H1 (cell line): Measurements from ENCODE around the gene CACNA1D. TPM values are rescaled to one million over a fixed set of nuclear protein-coding genes. Genes with fewer than 3 reads are reported as not detected.
A peak's percentile ranks its signal among the peaks of the same experiment; 100 is the strongest.

Source experiments
- CTCF ChIA-PET: fragments of 300-600 bp; sonication (Branson Sonifier 250); formaldehyde crosslinking; loops from one replicate; lab custom pipeline; 2021; ENCODE audit not compliant: partially characterized antibody; lab: Charles Lee
- POLR2A ChIA-PET: fragments of 300-600 bp; sonication (Branson Sonifier 250); formaldehyde crosslinking; loops from one replicate; lab custom pipeline; 2021; ENCODE audit warnings: inconsistent platforms; ENCODE audit not compliant: partially characterized antibody; lab: Charles Lee
- DNase-seq, 2 experiments: peaks; one replicate each; pipeline versions ENCODE4 v3.0.0 to v3.0.0-alpha.2; 2010 to 2022; ENCODE audit warnings: low spot score in 2 of 2, low read depth in 1 of 2, mixed read lengths in 1 of 2
- FAIRE-seq: peaks from 2 replicates; lab custom pipeline; 2011; peaks lifted over from hg19 to GRCh38; lab: Jason Lieb, UNC
- H2AFZ ChIP-seq: 2 replicates; pipeline ENCODE4 v1.8.1; 2012; ENCODE audit warnings: low read length, inconsistent platforms
- H2AK5ac ChIP-seq: 2 replicates; pipeline ENCODE4 v1.6.1; 2013; ENCODE audit warnings: low read depth, low read length
- H2BK120ac ChIP-seq: replicated peaks from 2 replicates; pipeline ENCODE3; 2013; ENCODE audit warnings: low read depth, low read length, inconsistent platforms
- H2BK12ac ChIP-seq: 2 replicates; pipeline ENCODE4 v1.6.1; 2013; ENCODE audit warnings: low read depth, low read length
- H2BK15ac ChIP-seq: 2 replicates; pipeline ENCODE4 v1.6.1; 2013; ENCODE audit warnings: low read length
- H2BK20ac ChIP-seq: 2 replicates; pipeline ENCODE4 v1.6.1; 2013; ENCODE audit warnings: low read length
- H2BK5ac ChIP-seq: 2 replicates; pipeline ENCODE4 v1.6.1; 2013; ENCODE audit warnings: low read depth, low read length
- H3K14ac ChIP-seq: 2 replicates; pipeline ENCODE4 v1.6.1; 2013; ENCODE audit warnings: inconsistent platforms; ENCODE audit not compliant: insufficient read length
- H3K18ac ChIP-seq: 2 replicates; pipeline ENCODE4 v1.6.1; 2013; ENCODE audit warnings: low read length; ENCODE audit errors: extremely low read depth
- H3K23ac ChIP-seq: 2 replicates; pipeline ENCODE4 v1.6.1; 2013; ENCODE audit warnings: inconsistent platforms; ENCODE audit not compliant: insufficient read length
- H3K23me2 ChIP-seq: 2 replicates; pipeline ENCODE4 v1.6.1; 2013; ENCODE audit warnings: low read depth, low read length
- H3K27ac ChIP-seq: 2 replicates; pipeline ENCODE4 v1.6.1; 2011; ENCODE audit warnings: low read depth, low read length, inconsistent platforms
- H3K27me3 ChIP-seq, 4 experiments: replicated peaks in 1 of 4; 1 replicate in 1 of 4; 2 replicates in 3 of 4; pipeline versions ENCODE4 v1.6.1 to v1.8.1; 2011 to 2013; ENCODE audit warnings: low read length in 3 of 4, mild to moderate bottlenecking in 3 of 4, inconsistent platforms in 2 of 4, mixed read lengths in 2 of 4, moderate library complexity in 1 of 4; ENCODE audit not compliant: control insufficient read depth in 3 of 4, insufficient read depth in 3 of 4; ENCODE audit errors: extremely low read depth in 1 of 4
- H3K36me3 ChIP-seq, 4 experiments: 2 replicates each; pipeline versions ENCODE4 v1.6.1 to v1.8.1; 2011 to 2013; ENCODE audit warnings: mild to moderate bottlenecking in 4 of 4, low read length in 3 of 4, moderate library complexity in 2 of 4, control low read depth in 1 of 4, inconsistent platforms in 1 of 4; ENCODE audit not compliant: insufficient read depth in 4 of 4, control insufficient read depth in 2 of 4
- H3K4ac ChIP-seq: replicated peaks from 2 replicates; pipeline ENCODE3; 2013; ENCODE audit warnings: low read length, low read depth, mixed read lengths, inconsistent platforms; ENCODE audit not compliant: insufficient read length
- H3K4me1 ChIP-seq, 4 experiments: replicated peaks in 1 of 4; 1 replicate in 1 of 4; 2 replicates in 3 of 4; pipeline versions ENCODE4 v1.6.1 to v1.8.1; 2011 to 2013; ENCODE audit warnings: low read length in 3 of 4, inconsistent platforms in 2 of 4, mixed read lengths in 1 of 4; ENCODE audit not compliant: insufficient read depth in 4 of 4, control insufficient read depth in 3 of 4
- H3K4me2 ChIP-seq, 2 experiments: 2 replicates each; pipeline versions ENCODE4 v1.6.1 to v1.8.1; 2011 to 2013; ENCODE audit warnings: low read depth in 2 of 2, low read length in 2 of 2, control low read depth in 1 of 2, inconsistent platforms in 1 of 2, mild to moderate bottlenecking in 1 of 2; ENCODE audit not compliant: insufficient read depth in 1 of 2
- H3K4me3 ChIP-seq, 4 experiments: fragments of 200-600, 300-600 bp in 1 of 4; sonication (generic), shearing (Covaris generic), sonication (Bioruptor Twin) in 1 of 4; 2 replicates each; pipeline versions ENCODE4 v1.5.1 to v1.8.1; 2011 to 2016; ENCODE audit warnings: low read length in 4 of 4, low read depth in 3 of 4, control low read depth in 2 of 4, inconsistent platforms in 2 of 4, mild to moderate bottlenecking in 2 of 4, mixed read lengths in 1 of 4, moderate library complexity in 1 of 4; ENCODE audit not compliant: insufficient read depth in 2 of 4; ENCODE audit errors: extremely low read depth in 1 of 4
- H3K56ac ChIP-seq: replicated peaks from 2 replicates; pipeline ENCODE3; 2013; ENCODE audit warnings: low read depth, mild to moderate bottlenecking, mixed read lengths, low read length, inconsistent platforms; ENCODE audit not compliant: insufficient read length
- H3K79me1 ChIP-seq: 2 replicates; pipeline ENCODE4 v1.6.1; 2013; ENCODE audit warnings: low read depth, low read length, control low read depth
- H3K79me2 ChIP-seq, 2 experiments: 2 replicates each; pipeline versions ENCODE4 v1.6.1 to v1.8.1; 2012 to 2013; ENCODE audit warnings: low read length in 2 of 2, mild to moderate bottlenecking in 2 of 2, inconsistent platforms in 1 of 2; ENCODE audit not compliant: insufficient read depth in 2 of 2, control insufficient read depth in 1 of 2
- H3K9ac ChIP-seq, 4 experiments: replicated peaks in 1 of 4; 1 replicate in 1 of 4; 2 replicates in 3 of 4; pipeline versions ENCODE4 v1.6.1 to v1.8.1; 2011 to 2013; ENCODE audit warnings: low read depth in 3 of 4, low read length in 3 of 4, control low read depth in 2 of 4, mild to moderate bottlenecking in 2 of 4, moderate library complexity in 2 of 4, inconsistent platforms in 1 of 4; ENCODE audit errors: extremely low read depth in 1 of 4
- H3K9me3 ChIP-seq, 2 experiments: 2 replicates each; pipeline versions ENCODE4 v1.6.1 to v1.8.1; 2012 to 2013; ENCODE audit warnings: mild to moderate bottlenecking in 2 of 2, moderate library complexity in 2 of 2, control low read depth in 1 of 2, inconsistent platforms in 1 of 2, low read depth in 1 of 2, low read length in 1 of 2, mixed read lengths in 1 of 2; ENCODE audit not compliant: insufficient read depth in 2 of 2
- H4K20me1 ChIP-seq, 2 experiments: replicated peaks in 1 of 2; 2 replicates each; pipeline versions ENCODE3 to v1.8.1; 2011 to 2013; ENCODE audit warnings: inconsistent platforms in 2 of 2, low read length in 2 of 2, mild to moderate bottlenecking in 1 of 2; ENCODE audit not compliant: insufficient read depth in 2 of 2, control insufficient read depth in 1 of 2
- H4K5ac ChIP-seq: 2 replicates; pipeline ENCODE4 v1.6.1; 2013; ENCODE audit warnings: low read length, low read depth, mixed read lengths, inconsistent platforms; ENCODE audit not compliant: insufficient read length
- H4K8ac ChIP-seq: 2 replicates; pipeline ENCODE4 v1.8.0; 2013; ENCODE audit warnings: mild to moderate bottlenecking, moderate library complexity, low read length, inconsistent platforms; ENCODE audit not compliant: insufficient read depth; ENCODE audit errors: extremely low read depth
- H4K91ac ChIP-seq: replicated peaks from 2 replicates; pipeline ENCODE3; 2013; ENCODE audit warnings: low read length, mixed read lengths, inconsistent platforms; ENCODE audit not compliant: insufficient read length
- BACH1 ChIP-seq: IDR thresholded peaks from 2 replicates; pipeline ENCODE4 v1.6.1; 2012; ENCODE audit warnings: low read length, improper control_type of control experiment
- BRCA1 ChIP-seq: IDR thresholded peaks from 2 replicates; pipeline ENCODE4 v1.6.1; 2012; ENCODE audit warnings: low read depth, low read length, improper control_type of control experiment
- CREB1 ChIP-seq: IDR thresholded peaks from 2 replicates; pipeline ENCODE4 v1.6.1; 2012; ENCODE audit warnings: inconsistent platforms
- EGR1 ChIP-seq: IDR thresholded peaks from 2 replicates; pipeline ENCODE4 v1.6.1; 2011; ENCODE audit warnings: low read depth, low read length, borderline replicate concordance
- MAFK ChIP-seq: IDR thresholded peaks from 2 replicates; pipeline ENCODE4 v1.6.1; 2012; ENCODE audit warnings: low read depth, mild to moderate bottlenecking, improper control_type of control experiment, low read length
- POLR2A ChIP-seq, 2 experiments: IDR thresholded peaks; 1 replicate in 1 of 2; 2 replicates in 1 of 2; pipeline ENCODE4 v1.6.1; 2011; ENCODE audit warnings: low read depth in 2 of 2, low read length in 2 of 2, mild to moderate bottlenecking in 2 of 2; ENCODE audit errors: control extremely low read depth in 1 of 2
- RXRA ChIP-seq: IDR thresholded peaks from 2 replicates; pipeline ENCODE4 v1.6.1; 2011; ENCODE audit warnings: low read depth, mild to moderate bottlenecking, low read length, moderate library complexity; ENCODE audit not compliant: insufficient read depth
- SP4 ChIP-seq: IDR thresholded peaks from 2 replicates; pipeline ENCODE4 v1.6.1; 2012; ENCODE audit warnings: low read length, inconsistent platforms
- TAF7 ChIP-seq: optimal IDR thresholded peaks from 2 replicates; pipeline ENCODE3; 2011; ENCODE audit warnings: low read depth, mild to moderate bottlenecking, inconsistent platforms, low read length, moderate library complexity, borderline replicate concordance
- TBP ChIP-seq: IDR thresholded peaks from 2 replicates; pipeline ENCODE4 v1.6.1; 2011; ENCODE audit warnings: low read depth, low read length, improper control_type of control experiment
- TEAD4 ChIP-seq: IDR thresholded peaks from 2 replicates; pipeline ENCODE4 v1.6.1; 2012; ENCODE audit warnings: low read depth, low read length, inconsistent platforms, mixed read lengths
- WGBS, 2 experiments: shearing (Covaris generic) in 1 of 2; methylation state at CpG; one replicate each; pipeline versions ENCODE4 v1.1.6 to v1.1.7; 2013 to 2015; ENCODE audit warnings: low lambda C conversion rate in 2 of 2, mixed read lengths in 2 of 2, inconsistent platforms in 1 of 2, low coverage in 1 of 2, missing lambda C conversion rate in 1 of 2; ENCODE audit not compliant: insufficient replicate concordance in 2 of 2, insufficient coverage in 1 of 2, insufficient read length in 1 of 2; ENCODE audit errors: extremely low coverage in 1 of 2, missing lambda C conversion rate in 1 of 2; 5-methylcytosine and 5-hydroxymethylcytosine counted together
- polyA plus RNA-seq, 7 experiments: library from polyadenylated mRNA; depleted of rRNA in 3 of 7; stranded (reverse) in 5 of 7; unstranded in 2 of 7; fragments of >200 nt in 5 of 7; fragments of 200-250 nt in 2 of 7; gene quantifications; 1 replicate in 5 of 7; 2 replicates in 1 of 7; 4 replicates in 1 of 7; pipeline versions ENCODE4 v1.2.1 to v1.2.3, GENCODE V29; 2011 to 2013; ENCODE audit warnings: missing spikeins in 2 of 7, mixed read lengths in 2 of 7
- total RNA-seq: library from RNA; stranded (reverse); fragmentation: NEBNext Ultra II Directional; extraction: Animal tissue kit (Norgen Biotek cat#: 25700); gene quantifications from 2 replicates; pipeline ENCODE4 v1.2.1, GENCODE V29; 2021

Gene CACNA1D
- total and polyA plus RNA-seq, 2 of the 8 experiments (the other 6 are each of a cell fraction or from before 2014, with no cell fraction given), result 2.0 to 2.9 TPM

- no peak overlapping the region for H3K14ac ChIP-seq
- no peak overlapping the region for H4K5ac ChIP-seq
- H4K91ac ChIP-seq, result no peak overlapping the region
- no peak overlapping the region for H3K9ac ChIP-seq
- H3K9me3 ChIP-seq, result no peaks in the 10 kb centered on the region
- no peak overlapping the region for H2BK20ac ChIP-seq
- no peak overlapping the region; the same call in 1 of the 2 replicates for H2BK15ac ChIP-seq
- no peak for TF ChIP-seq POLR2A (IDR thresholded peaks at IDR 0.05; ENCODE audit: control extremely low read depth in 1 of 2, low read depth in 2 of 2, low read length in 2 of 2)
- no peak for TF ChIP-seq BRCA1
- no peak for TF ChIP-seq BACH1
- TF ChIP-seq SP4, result no peak
- TF ChIP-seq RXRA, result no peak
- TF ChIP-seq TEAD4, result no peak
- no peak for TF ChIP-seq TBP
- no peak for TF ChIP-seq MAFK
- TF ChIP-seq EGR1, result no peak
- TF ChIP-seq TAF7, result no peak
- no peak for TF ChIP-seq CREB1
- POLR2A ChIA-PET, result interaction anchor here (0.6 kb wide), 1 partner anchor 23 kb away, joined by 3 read pairs; no protein-coding TSS in a partner anchor
- no peak overlapping the region for H3K56ac ChIP-seq
- peaks cover 3 to 14% (median 8%) of the 10 kb centered on the region in 4 experiments; a peak in 5 of 7 replicates for H3K4me1 ChIP-seq
- H2BK120ac ChIP-seq, result no peak overlapping the region
- H2AFZ ChIP-seq, result 0 out of 2 replicates have a peak overlapping the region, but pooled peaks have one; percentile 56
- H3K79me1 ChIP-seq, result no peaks in the 10 kb centered on the region
- FAIRE-seq (no peak), DNase-seq (no peak)
- H3K79me2 ChIP-seq, result no peaks in the 10 kb centered on the region
- CTCF ChIA-PET, result no interaction called here
- no peak overlapping the region; the same call in 1 of the 2 replicates for H3K18ac ChIP-seq
- no peak overlapping the region for H3K4me3 ChIP-seq
- no peak overlapping the region for H4K8ac ChIP-seq
- 89% methylated on average over 5 of the region's 5 CpGs; no CpG with 5 or more reads in 1 of the 2 experiments for WGBS, 2 experiments
- H3K23ac ChIP-seq, result no peak overlapping the region
- H2BK5ac ChIP-seq, result no peak overlapping the region
- H3K36me3 ChIP-seq, result no peaks in the 10 kb centered on the region
- no peaks in the 10 kb centered on the region for H3K23me2 ChIP-seq
- H3K27me3 ChIP-seq, result no peaks in the 10 kb centered on the region
- no peak overlapping the region for H3K27ac ChIP-seq
- no peak overlapping the region for H3K4ac ChIP-seq
- no peak overlapping the region for H3K4me2 ChIP-seq
- no peak overlapping the region; the same call in 1 of the 2 replicates for H2BK12ac ChIP-seq
- no peak overlapping the region for H2AK5ac ChIP-seq
- H4K20me1 ChIP-seq, result no peaks in the 10 kb centered on the region
These were observed 278.6 kb downstream of the CACNA1D start for GRCh38 chr3:53773021-53773436.
